ENCODE results near the gene GLIPR2. TPM values are rescaled to one million over a fixed set of nuclear protein-coding genes. Genes with fewer than 3 reads are reported as not detected.

Gene GLIPR2
- total RNA-seq, 1 donor from 2014 or later: 0.26 TPM

Other genes starting within 250 kb of the GLIPR2 start
- 0.26 TPM in 1 of 2 replicates, not detected in the other for gene HRCT1, start 230.5 kb upstream of the GLIPR2 start, total RNA-seq
- gene SPAAR, start 227.2 kb upstream of the GLIPR2 start, total RNA-seq: not detected in 2 replicates
- gene OR2S2, start 178.6 kb upstream of the GLIPR2 start, total RNA-seq: not detected in 2 replicates
- 1.3 and 1.4 TPM in 2 replicates for gene RECK, start 99.8 kb upstream of the GLIPR2 start, total RNA-seq
- gene CCIN, start 32.7 kb downstream of the GLIPR2 start, total RNA-seq: not detected in 2 replicates
- 294 and 335 TPM in 2 replicates for gene CLTA, start 54.2 kb downstream of the GLIPR2 start, total RNA-seq
- 11.5 and 14.7 TPM in 2 replicates for gene GNE, start 121.7 kb downstream of the GLIPR2 start, total RNA-seq